Measurements from ENCODE around the gene CYP4F2.

DNA sequence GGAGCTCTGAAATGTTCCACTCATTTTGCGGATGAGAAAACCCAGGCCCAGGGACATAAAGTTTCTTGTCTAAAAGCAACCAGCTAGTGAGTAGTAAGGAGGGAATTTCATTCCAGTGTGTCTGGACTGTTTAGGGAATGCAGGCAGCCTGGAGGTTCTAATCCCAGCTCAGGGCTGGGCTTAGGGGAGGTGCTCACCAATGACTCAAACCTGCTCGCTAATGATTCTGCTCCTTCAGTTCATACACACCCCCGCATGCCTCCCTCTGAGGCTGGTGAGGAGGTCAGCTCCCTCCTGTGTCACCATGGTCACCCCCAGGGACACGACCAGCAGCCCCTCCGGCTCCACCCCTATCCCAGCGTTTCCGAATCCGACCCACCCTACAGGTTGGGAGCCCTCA, 34.6 kb downstream of the CYP4F2 start:
- TF ChIP-seq, protein P1, sequence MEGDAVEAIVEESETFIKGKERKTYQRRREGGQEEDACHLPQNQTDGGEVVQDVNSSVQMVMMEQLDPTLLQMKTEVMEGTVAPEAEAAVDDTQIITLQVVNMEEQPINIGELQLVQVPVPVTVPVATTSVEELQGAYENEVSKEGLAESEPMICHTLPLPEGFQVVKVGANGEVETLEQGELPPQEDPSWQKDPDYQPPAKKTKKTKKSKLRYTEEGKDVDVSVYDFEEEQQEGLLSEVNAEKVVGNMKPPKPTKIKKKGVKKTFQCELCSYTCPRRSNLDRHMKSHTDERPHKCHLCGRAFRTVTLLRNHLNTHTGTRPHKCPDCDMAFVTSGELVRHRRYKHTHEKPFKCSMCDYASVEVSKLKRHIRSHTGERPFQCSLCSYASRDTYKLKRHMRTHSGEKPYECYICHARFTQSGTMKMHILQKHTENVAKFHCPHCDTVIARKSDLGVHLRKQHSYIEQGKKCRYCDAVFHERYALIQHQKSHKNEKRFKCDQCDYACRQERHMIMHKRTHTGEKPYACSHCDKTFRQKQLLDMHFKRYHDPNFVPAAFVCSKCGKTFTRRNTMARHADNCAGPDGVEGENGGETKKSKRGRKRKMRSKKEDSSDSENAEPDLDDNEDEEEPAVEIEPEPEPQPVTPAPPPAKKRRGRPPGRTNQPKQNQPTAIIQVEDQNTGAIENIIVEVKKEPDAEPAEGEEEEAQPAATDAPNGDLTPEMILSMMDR (conservative IDR thresholded peaks at IDR 0.05 in 1 of 2, IDR thresholded peaks at IDR 0.05 in 1 of 2; ENCODE audit: low read depth in 1 of 2, low read length in 2 of 2) = no peak
- TF ChIP-seq EZH2 (IDR thresholded peaks at IDR 0.05; ENCODE audit: low read length, missing control alignments) = no peak
